ENCODE measurements around the gene COL17A1. TPM values are rescaled to one million over a fixed set of nuclear protein-coding genes. Genes with fewer than 3 reads are reported as not detected.
A peak's percentile ranks its signal among the peaks of the same experiment; 100 is the strongest.

COL17A1 gene
- total RNA-seq, 1 donor from 2014 or later = 0.43 TPM

DNA sequence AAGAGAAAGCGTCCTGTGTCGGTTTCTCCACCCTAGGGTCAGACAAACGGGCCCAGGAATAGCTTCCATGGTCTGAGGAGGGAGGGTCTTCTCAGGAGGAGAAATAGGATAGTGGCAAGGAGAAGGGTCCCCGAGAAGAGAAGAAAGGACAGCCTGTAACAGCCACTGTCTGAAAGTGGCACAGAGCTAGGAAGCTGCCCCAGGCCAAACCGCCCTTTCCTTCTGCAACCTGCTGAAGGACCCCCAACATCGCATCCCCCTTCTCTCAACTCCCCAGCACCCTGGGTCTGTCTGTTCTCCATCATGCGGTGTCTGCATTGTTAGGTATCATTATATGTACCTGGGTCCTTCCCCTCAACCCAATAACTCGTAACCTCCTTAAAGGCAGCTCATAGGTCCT lies 47.1 kb downstream of the COL17A1 start:
- ATAC-seq (no peak), DNase-seq (ENCODE audit: missing footprints) (no peak)
- intact Hi-C loops (cut with DNase I) = no loop called here

GRCh38 chr10:104037261-104037951 lies 48.3 kb downstream of the COL17A1 start:
- intact Hi-C loops (cut with DNase I) = no loop called here
- no peak for ATAC-seq
- DNase-seq (ENCODE audit: missing footprints) = no peak

DNA sequence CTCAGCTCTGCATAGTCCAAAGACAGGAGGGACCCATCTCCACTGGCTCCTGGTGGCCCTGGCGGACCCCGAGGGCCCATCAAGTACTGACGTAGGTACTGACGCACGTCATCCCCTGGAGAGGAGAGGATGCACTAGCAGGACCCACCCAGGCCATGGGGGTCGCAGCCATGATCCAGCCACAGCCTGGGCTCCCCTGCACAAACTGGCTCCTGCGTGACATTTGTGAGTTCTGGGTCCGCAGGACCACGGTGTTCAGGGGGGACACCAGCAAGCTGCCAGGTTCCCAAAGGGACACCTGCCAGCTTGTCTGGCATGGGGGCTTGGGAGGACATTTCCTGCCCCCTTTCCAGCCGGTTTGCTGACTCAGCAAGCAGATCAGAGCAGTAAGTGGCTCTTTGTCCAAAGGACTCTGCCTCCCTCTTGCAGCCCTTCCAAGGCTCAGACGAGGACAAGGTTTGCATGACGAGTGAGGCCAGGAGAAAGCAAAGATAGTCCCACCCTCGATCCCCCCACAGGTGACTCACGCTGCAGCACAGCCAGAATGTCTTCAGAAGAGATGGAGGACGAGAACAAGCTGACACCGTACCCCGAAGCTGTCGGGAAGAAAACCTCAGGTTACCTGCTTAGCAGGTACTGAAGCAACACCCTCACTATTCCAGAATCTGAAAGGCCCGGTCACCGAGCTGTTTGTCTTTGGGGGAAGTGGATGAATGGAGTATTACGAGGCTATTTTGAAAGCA lies 49.0 kb downstream of the COL17A1 start:
- no peak for DNase-seq (ENCODE audit: missing footprints)
- intact Hi-C loops (cut with DNase I) = no loop called here
- no peak for ATAC-seq

GRCh38 chr10:104036069-104036384 lies 49.7 kb downstream of the COL17A1 start:
- intact Hi-C loops (cut with DNase I) = no loop called here
- DNase-seq (ENCODE audit: missing footprints) (no peak), ATAC-seq (peak; percentile 38)

DNA sequence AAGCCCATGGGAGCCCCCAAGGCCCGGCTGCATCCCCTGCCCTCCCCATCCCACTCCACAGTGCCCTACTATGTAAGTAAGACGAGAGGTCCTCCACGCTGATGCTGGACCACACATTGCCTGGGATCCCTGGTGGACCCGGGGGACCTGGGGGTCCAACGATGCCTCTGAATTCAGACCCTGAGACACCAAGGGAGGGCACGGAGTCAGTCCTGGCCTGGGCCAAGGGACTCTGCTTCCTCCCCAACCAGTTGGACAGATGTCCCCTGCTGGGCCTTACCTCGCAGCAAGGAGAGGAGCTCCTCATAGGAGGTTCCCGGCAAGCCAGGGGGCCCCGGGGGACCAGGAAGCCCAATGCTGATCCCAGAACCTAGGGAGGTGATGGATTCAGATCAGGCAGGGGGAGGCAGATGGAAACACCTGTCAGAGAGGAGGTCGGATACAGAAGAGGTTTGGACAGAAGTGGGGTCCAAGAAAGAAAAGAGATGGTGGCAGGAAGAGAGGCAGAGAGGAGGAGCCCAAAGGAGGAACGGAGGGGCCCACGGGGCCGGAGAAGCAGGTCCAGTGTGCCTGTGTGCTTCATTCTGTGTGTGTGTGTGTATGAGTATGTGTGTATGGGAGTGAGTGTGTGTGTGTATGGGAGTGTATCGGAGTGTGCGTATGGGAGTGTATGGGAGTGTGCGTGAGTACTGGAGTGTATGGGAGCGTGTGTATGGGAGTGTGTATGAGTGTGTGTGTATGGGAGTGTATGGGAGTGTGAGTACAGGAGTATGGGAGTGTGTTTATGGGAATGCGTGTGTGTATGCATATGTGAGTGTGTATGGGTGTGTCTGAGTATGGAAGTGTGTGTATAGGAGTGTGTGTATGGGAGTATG lies 50.2 kb downstream of the COL17A1 start:
- DNase-seq (ENCODE audit: missing footprints) (no peak), ATAC-seq (peak; percentile 7)
- intact Hi-C loops (cut with DNase I) = no loop called here

- intact Hi-C loops (cut with DNase I) = no loop called here
Measured at GRCh38 chr10:104034401-104035193, 51.1 kb downstream of the COL17A1 start.

GRCh38 chr10:104033966-104034365 lies 51.7 kb downstream of the COL17A1 start:
- no peak for ATAC-seq
- intact Hi-C loops (cut with DNase I) = no loop called here

More at GRCh38 chr10:104034401-104035193, 51.1 kb downstream of the COL17A1 start:
- no peak for DNase-seq (ENCODE audit: missing footprints)
- no peak for ATAC-seq

DNA sequence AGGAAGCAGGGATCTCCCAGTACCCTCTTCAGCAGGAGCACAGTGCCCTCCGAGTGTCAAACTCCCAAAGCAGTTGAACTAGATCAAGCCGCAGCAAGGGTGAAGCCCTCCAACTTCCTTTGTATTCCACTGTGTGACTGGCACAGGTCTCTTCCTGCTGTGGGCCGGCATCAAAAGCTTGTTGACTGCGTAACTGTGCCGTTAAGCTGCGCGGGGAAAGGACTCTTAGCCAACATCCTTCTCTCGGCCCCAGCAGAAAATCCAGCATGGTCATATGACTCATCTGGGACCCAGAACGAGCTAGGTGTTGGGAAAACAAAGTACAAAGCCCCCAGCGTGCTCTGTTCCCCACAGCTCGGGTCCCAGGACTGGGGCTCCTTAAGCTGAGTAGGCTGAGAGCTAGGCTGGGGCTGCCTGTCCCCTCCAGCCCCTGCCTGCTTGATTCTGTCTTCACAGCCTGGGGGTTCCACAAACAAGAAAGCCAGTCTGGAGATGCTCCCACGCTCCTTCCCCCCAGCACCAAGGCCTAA lies 52.2 kb downstream of the COL17A1 start:
- no peak for ATAC-seq
- no peak for DNase-seq (ENCODE audit: missing footprints)
- intact Hi-C loops (cut with DNase I) = no loop called here

More at GRCh38 chr10:104033966-104034365, 51.7 kb downstream of the COL17A1 start:
- no peak for DNase-seq (ENCODE audit: missing footprints)

DNA sequence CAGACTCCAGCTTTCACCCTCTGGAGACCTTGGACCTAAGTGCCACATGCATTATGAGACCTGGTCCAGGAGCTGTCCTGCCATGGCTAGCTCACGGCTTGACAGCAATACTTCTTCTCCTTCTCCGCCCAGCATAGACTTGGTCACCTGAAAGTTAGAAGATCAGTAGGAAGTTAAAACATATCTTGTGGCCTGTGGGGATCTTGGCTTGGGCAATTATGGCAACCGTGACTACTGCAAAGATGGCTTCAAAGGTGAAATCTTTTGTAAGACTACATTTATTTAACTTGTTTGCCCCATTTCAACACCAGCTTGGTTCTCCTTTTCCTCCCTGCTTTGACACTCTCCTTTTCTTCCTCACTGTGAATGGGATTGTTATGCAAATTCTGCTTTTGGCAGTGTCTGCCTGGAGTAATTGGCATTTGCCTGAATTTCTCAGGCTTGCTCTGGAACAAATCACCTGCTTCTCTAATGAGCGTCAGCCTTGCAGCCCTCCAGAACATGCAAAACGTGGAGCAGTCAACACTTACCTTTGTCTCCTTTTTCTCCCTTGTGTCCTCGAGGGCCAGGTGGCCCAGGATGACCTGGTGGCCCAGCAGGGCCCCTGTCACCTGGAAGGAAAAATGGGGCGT lies 53.4 kb downstream of the COL17A1 start:
- ATAC-seq (no peak), DNase-seq (ENCODE audit: missing footprints) (no peak)
- intact Hi-C loops (cut with DNase I) = no loop called here

- intact Hi-C loops (cut with DNase I) = no loop called here
- ATAC-seq (no peak), DNase-seq (ENCODE audit: missing footprints) (no peak)
Measured at GRCh38 chr10:104031631-104032030, 54.0 kb downstream of the COL17A1 start.

- DNase-seq (ENCODE audit: missing footprints) = peak; percentile 88
- intact Hi-C loops (cut with DNase I) = loop anchor here (5.0 kb wide), 2 partner anchors 93 to 142 kb away; partner anchors contain the start of gene SFR1
- ATAC-seq = peak; percentile 74
Measured at GRCh38 chr10:104029521-104029860, 56.2 kb downstream of the COL17A1 start.

- DNase-seq (ENCODE audit: missing footprints) (no peak), ATAC-seq (peak; percentile 18)
- intact Hi-C loops (cut with DNase I) = loop anchor here (5.0 kb wide), 2 partner anchors 93 to 142 kb away; partner anchors contain the start of gene SFR1
Measured at GRCh38 chr10:104028823-104029520, 56.7 kb downstream of the COL17A1 start.

DNA sequence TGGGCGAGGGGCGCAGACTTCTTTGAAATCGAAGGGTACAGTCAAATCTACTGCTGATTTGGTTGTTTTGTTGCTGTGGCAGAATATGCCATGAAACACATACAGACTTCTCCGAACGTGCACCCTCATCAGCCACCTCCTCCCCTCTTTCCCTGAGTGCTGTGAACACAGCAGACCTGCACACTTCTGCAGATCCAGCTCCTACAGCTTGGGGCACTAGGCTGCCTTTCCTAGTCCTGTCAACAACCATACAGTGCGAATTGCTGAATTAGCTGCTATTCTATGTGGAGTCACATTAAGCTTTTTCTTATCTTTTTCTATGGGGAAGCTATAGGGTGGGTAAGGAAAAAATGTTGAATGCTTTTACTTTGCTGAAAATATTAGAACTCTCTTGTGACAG lies 57.5 kb downstream of the COL17A1 start:
- intact Hi-C loops (cut with DNase I) = loop anchor here (5.0 kb wide), 2 partner anchors 94 to 141 kb away; partner anchors contain the start of gene SFR1
- ATAC-seq = peak; percentile 90
- DNase-seq (ENCODE audit: missing footprints) = no peak

DNA sequence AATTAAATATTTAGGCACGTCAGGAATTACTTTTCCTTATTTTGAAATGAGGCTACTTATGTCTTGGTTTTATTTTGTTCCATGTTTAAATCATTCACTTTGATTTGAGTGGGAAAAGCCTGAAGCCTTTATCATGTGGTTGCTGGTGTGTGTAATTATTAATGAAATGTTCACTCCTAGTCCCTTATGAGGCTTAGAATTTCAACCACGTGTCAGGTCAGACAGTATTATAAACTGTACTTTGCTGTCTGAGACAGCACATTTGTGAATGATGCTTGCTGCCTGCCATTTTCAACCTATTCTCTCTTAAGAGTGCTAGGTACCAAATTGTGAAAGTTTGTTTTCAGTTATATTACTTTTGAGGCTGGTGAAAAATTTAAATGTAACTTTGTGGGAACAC lies 58.9 kb downstream of the COL17A1 start:
- ATAC-seq = no peak
- intact Hi-C loops (cut with DNase I) = loop anchor here (5.0 kb wide), 2 partner anchors 96 to 139 kb away; partner anchors contain the start of gene SFR1
- no peak for DNase-seq (ENCODE audit: missing footprints)

- intact Hi-C loops (cut with DNase I) = loop anchor here (5.0 kb wide), 2 partner anchors 97 to 138 kb away; partner anchors contain the start of gene SFR1
- no peak for ATAC-seq
- DNase-seq (ENCODE audit: missing footprints) = no peak
Measured at GRCh38 chr10:104025524-104025923, 60.2 kb downstream of the COL17A1 start.

GRCh38 chr10:104022026-104022425 lies 63.7 kb downstream of the COL17A1 start:
- ATAC-seq (no peak), DNase-seq (ENCODE audit: missing footprints) (no peak)
- intact Hi-C loops (cut with DNase I) = no loop called here

- intact Hi-C loops (cut with DNase I) = no loop called here
- no peak for DNase-seq (ENCODE audit: missing footprints)
- ATAC-seq = no peak
Measured at GRCh38 chr10:104021246-104021645, 64.4 kb downstream of the COL17A1 start.

Data from Right ventricle myocardium inferior (tissue), 1 donor.